Trophoblast cell (in vitro differentiated cells and primary cell): ENCODE data around the gene PIAS4.

Source experiments
- DNase-seq, 2 donors: peaks; one replicate each; pipeline ENCODE4 v3.0.0-alpha.2; 2016
- H2AFZ ChIP-seq: 2 replicates; pipeline ENCODE4 v1.6.1; 2013; ENCODE audit warnings: low read length, moderate library complexity, mild to moderate bottlenecking; ENCODE audit not compliant: insufficient read depth, poor library complexity
- H2AK5ac ChIP-seq: 2 replicates; pipeline ENCODE4 v1.6.1; 2013; ENCODE audit warnings: mild to moderate bottlenecking, low read length
- H2BK120ac ChIP-seq: 2 replicates; pipeline ENCODE4 v1.6.1; 2013; ENCODE audit warnings: low read length, mild to moderate bottlenecking, moderate library complexity; ENCODE audit not compliant: insufficient read depth, poor library complexity
- H2BK12ac ChIP-seq: 2 replicates; pipeline ENCODE4 v1.6.1; 2013; ENCODE audit warnings: mild to moderate bottlenecking, low read length, moderate library complexity
- H2BK5ac ChIP-seq: 2 replicates; pipeline ENCODE4 v1.6.1; 2013; ENCODE audit warnings: low read length, low read depth, moderate library complexity, mild to moderate bottlenecking; ENCODE audit not compliant: poor library complexity
- H3K14ac ChIP-seq: 2 replicates; pipeline ENCODE4 v1.6.1; 2013; ENCODE audit warnings: mild to moderate bottlenecking, low read length
- H3K18ac ChIP-seq: 2 replicates; pipeline ENCODE4 v1.6.1; 2013; ENCODE audit warnings: mild to moderate bottlenecking, low read length
- H3K23ac ChIP-seq: 2 replicates; pipeline ENCODE4 v1.6.1; 2013; ENCODE audit warnings: low read length
- H3K27ac ChIP-seq: 2 replicates; pipeline ENCODE4 v1.5.1; 2013; ENCODE audit warnings: low read depth, mild to moderate bottlenecking, inconsistent platforms, low read length, moderate library complexity
- H3K27me3 ChIP-seq: 2 replicates; pipeline ENCODE4 v1.6.1; 2013; ENCODE audit warnings: inconsistent platforms, mild to moderate bottlenecking, low read length, moderate library complexity; ENCODE audit not compliant: insufficient read depth
- H3K36me3 ChIP-seq, 2 experiments: 1 replicate in 1 of 2; 2 replicates in 1 of 2; pipeline ENCODE4 v1.6.1; 2013; ENCODE audit warnings: low read length in 2 of 2, mild to moderate bottlenecking in 2 of 2, moderate library complexity in 1 of 2; ENCODE audit not compliant: insufficient read depth in 2 of 2, control insufficient read depth in 1 of 2
- H3K4ac ChIP-seq: 2 replicates; pipeline ENCODE4 v1.6.1; 2013; ENCODE audit warnings: low read depth, mild to moderate bottlenecking, low read length, moderate library complexity
- H3K4me1 ChIP-seq, 2 experiments: 1 replicate in 1 of 2; 2 replicates in 1 of 2; pipeline ENCODE4 v1.6.1; 2013; ENCODE audit warnings: low read length in 2 of 2, mild to moderate bottlenecking in 2 of 2, moderate library complexity in 1 of 2; ENCODE audit not compliant: insufficient read depth in 2 of 2, control insufficient read depth in 1 of 2
- H3K4me2 ChIP-seq: 2 replicates; pipeline ENCODE4 v1.6.1; 2013; ENCODE audit warnings: inconsistent platforms, mild to moderate bottlenecking, low read length, moderate library complexity
- H3K4me3 ChIP-seq: 2 replicates; pipeline ENCODE4 v1.5.1; 2013; ENCODE audit warnings: mild to moderate bottlenecking, low read depth, low read length, inconsistent platforms
- H3K79me1 ChIP-seq: one replicate; pipeline ENCODE4 v1.6.1; 2013; ENCODE audit warnings: low read length
- H3K79me2 ChIP-seq: 2 replicates; pipeline ENCODE4 v1.6.1; 2013; ENCODE audit warnings: low read length, mild to moderate bottlenecking; ENCODE audit not compliant: control insufficient read depth, insufficient read depth, poor library complexity
- H3K9ac ChIP-seq: 2 replicates; pipeline ENCODE4 v1.6.1; 2013; ENCODE audit warnings: mild to moderate bottlenecking, low read length
- H3K9me3 ChIP-seq: 2 replicates; pipeline ENCODE4 v1.6.1; 2013; ENCODE audit warnings: low read depth, mild to moderate bottlenecking, control low read depth, inconsistent platforms, low read length; ENCODE audit not compliant: insufficient read depth
- H4K12ac ChIP-seq: 2 replicates; pipeline ENCODE4 v1.6.1; 2013; ENCODE audit warnings: low read depth, mild to moderate bottlenecking, low read length, moderate library complexity
- H4K8ac ChIP-seq: 2 replicates; pipeline ENCODE4 v1.6.1; 2013; ENCODE audit warnings: low read depth, mild to moderate bottlenecking, low read length, moderate library complexity
- H4K91ac ChIP-seq: one replicate; pipeline ENCODE4 v1.6.1; 2013; ENCODE audit warnings: low read depth, mild to moderate bottlenecking, low read length, moderate library complexity
- WGBS: extraction: QIAGEN DNeasy Blood & Tissue Kit; methylation state at CpG from one replicate; pipeline ENCODE4 v1.1.7; 2013; ENCODE audit warnings: missing lambda C conversion rate; ENCODE audit not compliant: insufficient read length, insufficient coverage; ENCODE audit errors: extremely low coverage; 5-methylcytosine and 5-hydroxymethylcytosine counted together

PIAS4 gene

DNA sequence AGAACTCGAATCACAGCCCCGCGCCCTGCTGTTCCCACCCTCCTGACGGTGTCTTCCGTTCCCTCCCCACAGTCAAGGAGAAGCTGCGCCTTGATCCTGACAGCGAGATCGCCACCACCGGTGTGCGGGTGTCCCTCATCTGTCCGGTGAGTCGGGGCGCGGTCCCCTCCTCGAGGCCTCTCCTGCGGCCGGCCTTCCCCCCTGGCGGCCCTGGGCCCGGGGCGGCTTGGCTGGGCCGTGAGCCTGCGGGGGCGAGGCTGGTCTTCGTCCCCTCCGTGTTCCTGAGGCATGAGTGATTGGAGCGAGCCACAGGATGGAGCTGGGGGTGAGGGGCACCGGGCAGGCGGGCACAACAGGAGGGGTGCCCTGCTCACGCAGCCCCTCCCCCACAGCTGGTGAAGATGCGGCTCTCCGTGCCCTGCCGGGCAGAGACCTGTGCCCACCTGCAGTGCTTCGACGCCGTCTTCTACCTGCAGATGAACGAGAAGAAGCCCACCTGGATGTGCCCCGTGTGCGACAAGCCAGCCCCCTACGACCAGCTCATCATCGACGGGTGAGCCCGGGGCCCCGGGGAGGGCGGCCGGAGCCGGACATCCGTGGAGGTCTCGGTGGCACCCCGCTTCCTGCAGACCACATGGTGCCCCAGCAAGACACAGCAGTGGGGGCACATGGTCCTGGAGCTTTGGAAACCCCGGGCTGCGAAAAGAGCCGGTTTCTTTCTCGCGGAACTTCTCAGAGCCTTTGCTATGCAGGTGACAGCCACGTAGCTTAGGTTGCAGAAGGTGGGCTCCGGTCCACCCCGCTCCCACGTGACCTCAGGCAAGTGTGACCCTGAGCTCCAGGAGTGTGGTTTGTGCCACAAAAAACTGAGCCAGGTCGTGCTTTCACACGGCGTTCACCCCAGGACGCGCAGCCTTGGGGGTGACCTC is 25.8 kb downstream of the PIAS4 start:
- no peak overlapping the region for H4K8ac ChIP-seq

DNA sequence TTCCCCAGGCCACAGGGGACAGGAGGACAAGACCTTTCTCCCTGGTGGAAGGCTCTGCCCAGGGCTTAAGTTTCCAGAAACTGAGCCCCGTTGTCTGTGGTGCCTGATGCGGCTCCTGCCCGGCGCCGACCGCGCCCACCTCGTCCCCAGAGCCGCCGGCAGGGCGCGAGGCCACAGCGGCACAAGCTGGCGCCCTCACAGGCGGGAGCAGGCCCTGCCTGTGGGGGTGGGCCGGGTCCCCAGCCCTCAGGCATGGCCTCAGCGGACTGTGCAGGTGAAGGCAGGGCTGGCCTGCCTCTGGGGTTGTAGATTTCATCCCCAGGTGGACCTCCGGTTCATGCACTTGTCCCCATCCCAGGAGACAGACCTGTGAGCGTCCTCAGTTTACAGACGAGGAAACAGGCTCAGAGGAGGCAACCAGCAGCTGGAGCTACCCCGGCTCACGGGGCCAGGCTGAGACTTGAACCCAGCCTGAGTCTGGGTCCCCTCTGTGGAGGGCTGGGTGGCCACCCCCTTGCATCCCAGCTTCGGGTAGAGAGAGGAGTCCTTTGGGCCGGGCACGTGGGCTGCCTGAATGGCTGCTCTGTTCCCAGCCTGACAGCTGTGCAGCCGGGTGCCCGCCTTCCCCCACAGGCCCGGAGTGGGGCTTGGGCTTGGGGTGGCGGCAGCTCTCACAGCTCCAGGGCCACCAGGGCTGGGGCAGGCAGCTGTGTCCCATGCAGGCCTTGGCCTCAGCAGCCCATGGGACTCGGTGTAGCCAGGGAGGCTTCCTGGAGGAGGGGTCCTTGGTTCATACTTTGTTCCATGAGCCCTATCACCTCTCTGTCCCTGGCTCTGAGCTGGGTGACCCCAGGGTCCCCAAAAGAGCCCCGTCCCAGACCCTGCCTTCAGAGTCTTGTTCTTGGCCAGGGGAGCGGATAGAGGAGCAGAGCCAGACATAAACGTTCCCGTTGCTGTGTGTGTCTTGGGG is 26.8 kb downstream of the PIAS4 start:
- H2BK5ac ChIP-seq, result no peak overlapping the region
- peaks cover 11% of the 10 kb centered on the region for H3K9me3 ChIP-seq
- peaks cover 75 to 77% of the 10 kb centered on the region in 2 experiments for H3K36me3 ChIP-seq
- no peak overlapping the region for H3K18ac ChIP-seq
- H3K27ac ChIP-seq, result no peak overlapping the region
- no CpG with 5 or more reads among the region's 34 CpGs for WGBS
- H3K4ac ChIP-seq, result no peak overlapping the region
- DNase-seq, result no peak
- no peak overlapping the region for H4K8ac ChIP-seq
- no peaks in the 10 kb centered on the region for H3K79me1 ChIP-seq
- H2AK5ac ChIP-seq, result no peak overlapping the region
- H3K4me3 ChIP-seq, result no peak overlapping the region
- no peak overlapping the region for H3K23ac ChIP-seq
- H2BK12ac ChIP-seq, result no peak overlapping the region
- H3K14ac ChIP-seq, result no peak overlapping the region
- no peaks in the 10 kb centered on the region for H3K4me1 ChIP-seq
- H3K79me2 ChIP-seq, result no peaks in the 10 kb centered on the region
- no peak overlapping the region for H4K12ac ChIP-seq
- no peak overlapping the region for H2AFZ ChIP-seq
- no peaks in the 10 kb centered on the region for H3K27me3 ChIP-seq
- H3K9ac ChIP-seq, result no peak overlapping the region
- H2BK120ac ChIP-seq, result no peak overlapping the region
- H4K91ac ChIP-seq, result no peak overlapping the region
- no peak overlapping the region for H3K4me2 ChIP-seq

More for the DNA sequence above, 25.8 kb downstream of the PIAS4 start:
- Histone ChIP-seq H3K23ac (no peak overlapping the region), H3K27me3 (no peaks in the 10 kb centered on the region), H2AFZ (no peak overlapping the region), H2BK120ac (no peak overlapping the region), H3K14ac (no peak overlapping the region), H3K36me3 (peaks cover 84 to 85% of the 10 kb centered on the region in 2 experiments), H3K4me2 (no peak overlapping the region), H2BK5ac (no peak overlapping the region), H3K27ac (no peak overlapping the region), H2BK12ac (no peak overlapping the region), H2AK5ac (no peak overlapping the region), H3K4me3 (no peak overlapping the region), H4K12ac (no peak overlapping the region), H3K9ac (no peak overlapping the region), H3K79me1 (no peaks in the 10 kb centered on the region), H3K4me1 (no peaks in the 10 kb centered on the region), H4K91ac (no peak overlapping the region), H3K4ac (no peak overlapping the region), H3K79me2 (no peaks in the 10 kb centered on the region), H3K9me3 (peaks cover 11% of the 10 kb centered on the region), H3K18ac (no peak overlapping the region)
- no CpG with 5 or more reads among the region's 63 CpGs for whole genome bisulfite sequencing
- DNase-seq, result no peak

DNA sequence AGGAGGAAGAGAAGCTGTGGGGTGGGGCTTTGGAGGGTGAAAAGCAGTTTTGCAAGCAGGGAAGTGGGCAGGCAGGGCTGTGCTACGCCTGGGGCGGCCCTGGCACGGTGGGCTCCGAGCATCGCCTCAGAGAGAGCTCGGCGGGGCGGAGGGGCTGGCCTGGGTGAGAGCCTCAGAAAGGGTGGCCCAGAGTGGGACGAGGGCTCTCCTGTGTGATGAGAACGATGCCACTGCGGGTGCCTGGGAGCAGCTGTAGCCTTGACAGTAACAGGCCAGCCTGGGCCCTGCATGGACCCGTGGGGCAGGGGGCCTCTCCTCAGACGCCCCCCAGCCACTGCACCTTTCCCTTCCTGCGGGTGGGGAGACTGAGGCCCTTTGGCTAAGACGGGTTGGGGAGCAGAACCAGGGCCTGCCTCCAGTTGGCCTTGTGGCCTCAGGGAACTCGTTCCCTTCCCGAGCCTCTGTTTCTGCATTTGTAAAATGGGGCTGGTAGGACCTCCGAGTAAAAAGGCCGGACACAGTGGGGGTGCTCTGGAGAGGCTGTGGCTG is 27.6 kb downstream of the PIAS4 start:
- H4K91ac ChIP-seq, result no peak overlapping the region
- H3K14ac ChIP-seq, result no peak overlapping the region
- peaks cover 11% of the 10 kb centered on the region for H3K9me3 ChIP-seq
- H3K4me2 ChIP-seq, result no peak overlapping the region
- no peak overlapping the region for H3K4ac ChIP-seq
- H2BK5ac ChIP-seq, result no peak overlapping the region
- no peaks in the 10 kb centered on the region for H3K79me2 ChIP-seq
- H3K18ac ChIP-seq, result no peak overlapping the region
- no peak overlapping the region for H2BK12ac ChIP-seq
- H3K27me3 ChIP-seq, result no peaks in the 10 kb centered on the region
- no peak overlapping the region for H2AFZ ChIP-seq
- H4K12ac ChIP-seq, result no peak overlapping the region
- H3K4me1 ChIP-seq, result no peaks in the 10 kb centered on the region
- no CpG with 5 or more reads among the region's 19 CpGs for WGBS
- no peak overlapping the region for H3K4me3 ChIP-seq
- H3K36me3 ChIP-seq, result peaks cover 73 to 74% of the 10 kb centered on the region in 2 experiments
- DNase-seq, result no peak
- H4K8ac ChIP-seq, result no peak overlapping the region
- H2BK120ac ChIP-seq, result no peak overlapping the region
- H3K27ac ChIP-seq, result no peak overlapping the region
- H2AK5ac ChIP-seq, result no peak overlapping the region
- no peak overlapping the region for H3K23ac ChIP-seq
- no peaks in the 10 kb centered on the region for H3K79me1 ChIP-seq
- H3K9ac ChIP-seq, result no peak overlapping the region

DNA sequence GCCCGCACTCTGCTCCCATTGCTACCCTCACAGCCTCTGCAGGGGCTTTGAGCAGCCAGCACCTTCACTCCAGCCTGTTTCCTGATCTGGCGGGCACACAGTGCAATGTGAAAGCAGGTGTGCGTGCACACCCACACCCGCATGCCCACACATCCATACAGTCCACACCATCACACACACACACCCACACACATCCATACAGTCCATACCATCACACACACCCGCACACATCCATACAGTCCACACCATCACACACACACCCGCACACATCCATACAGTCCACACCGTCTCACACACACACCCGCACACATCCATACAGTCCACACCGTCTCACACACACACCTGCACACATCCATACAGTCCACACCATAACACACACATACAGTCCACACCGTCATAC is 28.0 kb downstream of the PIAS4 start:
- Histone ChIP-seq H3K36me3 (peaks cover 71 to 75% of the 10 kb centered on the region in 2 experiments), H3K4me1 (no peaks in the 10 kb centered on the region), H2BK12ac (no peak overlapping the region), H4K8ac (no peak overlapping the region), H3K18ac (no peak overlapping the region), H2AK5ac (no peak overlapping the region), H3K27ac (no peak overlapping the region), H3K4ac (no peak overlapping the region), H4K12ac (no peak overlapping the region), H3K79me2 (no peaks in the 10 kb centered on the region), H3K27me3 (no peaks in the 10 kb centered on the region), H2AFZ (no peak overlapping the region), H2BK120ac (no peak overlapping the region), H2BK5ac (no peak overlapping the region), H3K14ac (no peak overlapping the region), H3K9ac (no peak overlapping the region), H3K4me2 (no peak overlapping the region), H3K23ac (peak overlapping the region; percentile 93), H4K91ac (no peak overlapping the region), H3K4me3 (peak overlapping the region; percentile 46), H3K9me3 (peaks cover 11% of the 10 kb centered on the region), H3K79me1 (no peaks in the 10 kb centered on the region)
- WGBS, result no CpG with 5 or more reads among the region's 10 CpGs
- no peak for DNase-seq
